ENCODE measurements around the gene GRIPAP1.
A peak's percentile ranks its signal among the peaks of the same experiment; 100 is the strongest.

GRIPAP1 gene

GRCh38 chrX:48978226-48978625, 23.8 kb downstream of the GRIPAP1 start:
- H3K36me3 ChIP-seq (ENCODE audit: insufficient read depth, low read length) = peaks cover 3% of the 10 kb centered on the region
- H3K9me3 ChIP-seq (ENCODE audit: control insufficient read depth, insufficient read depth, low read length) = no peaks in the 10 kb centered on the region
- no peaks in the 10 kb centered on the region for H3K4me1 ChIP-seq (ENCODE audit: insufficient read depth, low read length)
- no peak overlapping the region for H3K9ac ChIP-seq (ENCODE audit: low read depth, low read length)

- no peak overlapping the region for H3K9ac ChIP-seq (ENCODE audit: low read depth, low read length)
- H3K4me1 ChIP-seq (ENCODE audit: insufficient read depth, low read length) = no peaks in the 10 kb centered on the region
- H3K9me3 ChIP-seq (ENCODE audit: control insufficient read depth, insufficient read depth, low read length) = no peaks in the 10 kb centered on the region
- peaks cover 3% of the 10 kb centered on the region; the same call in 1 of the 2 replicates for H3K36me3 ChIP-seq (ENCODE audit: insufficient read depth, low read length)
These were observed 26.0 kb downstream of the GRIPAP1 start for GRCh38 chrX:48976086-48976485.

- Histone ChIP-seq H3K4me1 (ENCODE audit: insufficient read depth, low read length) (no peaks in the 10 kb centered on the region), H3K9me3 (ENCODE audit: control insufficient read depth, insufficient read depth, low read length) (no peaks in the 10 kb centered on the region), H3K36me3 (ENCODE audit: insufficient read depth, low read length) (peaks cover 3% of the 10 kb centered on the region; the same call in 1 of the 2 replicates), H3K9ac (ENCODE audit: low read depth, low read length) (no peak overlapping the region)
These were observed 26.5 kb downstream of the GRIPAP1 start for GRCh38 chrX:48975541-48975940.

- H3K36me3 ChIP-seq (ENCODE audit: insufficient read depth, low read length) = peaks cover 3% of the 10 kb centered on the region; the same call in 1 of the 2 replicates
- H3K4me1 ChIP-seq (ENCODE audit: insufficient read depth, low read length) = no peaks in the 10 kb centered on the region
- H3K9me3 ChIP-seq (ENCODE audit: control insufficient read depth, insufficient read depth, low read length) = no peaks in the 10 kb centered on the region
- H3K9ac ChIP-seq (ENCODE audit: low read depth, low read length) = no peak overlapping the region
These were observed 27.0 kb downstream of the GRIPAP1 start for GRCh38 chrX:48975041-48975440.

GRCh38 chrX:48974574-48974973, 27.5 kb downstream of the GRIPAP1 start:
- H3K36me3 ChIP-seq (ENCODE audit: insufficient read depth, low read length) = peaks cover 3% of the 10 kb centered on the region; the same call in 1 of the 2 replicates
- no peak overlapping the region for H3K9ac ChIP-seq (ENCODE audit: low read depth, low read length)
- no peaks in the 10 kb centered on the region for H3K9me3 ChIP-seq (ENCODE audit: control insufficient read depth, insufficient read depth, low read length)
- H3K4me1 ChIP-seq (ENCODE audit: insufficient read depth, low read length) = no peaks in the 10 kb centered on the region

- Histone ChIP-seq H3K9ac (ENCODE audit: low read depth, low read length) (no peak overlapping the region), H3K4me1 (ENCODE audit: insufficient read depth, low read length) (no peaks in the 10 kb centered on the region), H3K9me3 (ENCODE audit: control insufficient read depth, insufficient read depth, low read length) (no peaks in the 10 kb centered on the region), H3K36me3 (ENCODE audit: insufficient read depth, low read length) (peaks cover 3% of the 10 kb centered on the region; the same call in 1 of the 2 replicates)
These were observed 28.0 kb downstream of the GRIPAP1 start for GRCh38 chrX:48974033-48974432.

- peak overlapping the region; percentile 69 for H3K9ac ChIP-seq (ENCODE audit: low read depth, low read length)
- H3K36me3 ChIP-seq (ENCODE audit: insufficient read depth, low read length) = peaks cover 3% of the 10 kb centered on the region; the same call in 1 of the 2 replicates
- peaks cover 2% of the 10 kb centered on the region; the same call in 1 of the 2 replicates for H3K4me1 ChIP-seq (ENCODE audit: insufficient read depth, low read length)
- H3K9me3 ChIP-seq (ENCODE audit: control insufficient read depth, insufficient read depth, low read length) = no peaks in the 10 kb centered on the region
These were observed 29.6 kb downstream of the GRIPAP1 start for GRCh38 chrX:48972220-48973164.

GRCh38 chrX:48971249-48972219, 30.5 kb downstream of the GRIPAP1 start, which contains the start of gene KCND1:
TSS of gene KCND1 (minus strand) at chrX:48971844. CDS start at chrX:48970271, 1,573 bp downstream.
- H3K4me1 ChIP-seq (ENCODE audit: insufficient read depth, low read length) = peaks cover 7% of the 10 kb centered on the region; the same call in 1 of the 2 replicates
- no peaks in the 10 kb centered on the region for H3K9me3 ChIP-seq (ENCODE audit: control insufficient read depth, insufficient read depth, low read length)
- H3K36me3 ChIP-seq (ENCODE audit: insufficient read depth, low read length) = peaks cover 2% of the 10 kb centered on the region; the same call in 1 of the 2 replicates
- H3K9ac ChIP-seq (ENCODE audit: low read depth, low read length) = peak within 1 kb of the TSS; percentile 69

GRCh38 chrX:48969471-48969870, 32.6 kb downstream of the GRIPAP1 start:
- Histone ChIP-seq H3K9me3 (ENCODE audit: control insufficient read depth, insufficient read depth, low read length) (no peaks in the 10 kb centered on the region), H3K9ac (ENCODE audit: low read depth, low read length) (no peak overlapping the region), H3K4me1 (ENCODE audit: insufficient read depth, low read length) (peaks cover 7% of the 10 kb centered on the region; the same call in 1 of the 2 replicates), H3K36me3 (ENCODE audit: insufficient read depth, low read length) (no peaks in the 10 kb centered on the region; the same call in 1 of the 2 replicates)

- H3K36me3 ChIP-seq (ENCODE audit: insufficient read depth, low read length) = no peaks in the 10 kb centered on the region; the same call in 1 of the 2 replicates
- no peak overlapping the region for H3K9ac ChIP-seq (ENCODE audit: low read depth, low read length)
- no peaks in the 10 kb centered on the region for H3K9me3 ChIP-seq (ENCODE audit: control insufficient read depth, insufficient read depth, low read length)
- peaks cover 7% of the 10 kb centered on the region; the same call in 1 of the 2 replicates for H3K4me1 ChIP-seq (ENCODE audit: insufficient read depth, low read length)
These were observed 33.7 kb downstream of the GRIPAP1 start for GRCh38 chrX:48968377-48968776.

- peaks cover 7% of the 10 kb centered on the region; the same call in 1 of the 2 replicates for H3K4me1 ChIP-seq (ENCODE audit: insufficient read depth, low read length)
- H3K9ac ChIP-seq (ENCODE audit: low read depth, low read length) = no peak overlapping the region
- no peaks in the 10 kb centered on the region for H3K9me3 ChIP-seq (ENCODE audit: control insufficient read depth, insufficient read depth, low read length)
- H3K36me3 ChIP-seq (ENCODE audit: insufficient read depth, low read length) = no peaks in the 10 kb centered on the region; the same call in 1 of the 2 replicates
These were observed 35.1 kb downstream of the GRIPAP1 start for GRCh38 chrX:48966796-48967579.

- no peaks in the 10 kb centered on the region for H3K9me3 ChIP-seq (ENCODE audit: control insufficient read depth, insufficient read depth, low read length)
- H3K9ac ChIP-seq (ENCODE audit: low read depth, low read length) = no peak overlapping the region
- no peaks in the 10 kb centered on the region; the same call in 1 of the 2 replicates for H3K36me3 ChIP-seq (ENCODE audit: insufficient read depth, low read length)
- H3K4me1 ChIP-seq (ENCODE audit: insufficient read depth, low read length) = peaks cover 7% of the 10 kb centered on the region; the same call in 1 of the 2 replicates
These were observed 36.1 kb downstream of the GRIPAP1 start for GRCh38 chrX:48965959-48966358.

GRCh38 chrX:48961585-48962091, 40.4 kb downstream of the GRIPAP1 start:
- Histone ChIP-seq H3K36me3 (ENCODE audit: insufficient read depth, low read length) (no peaks in the 10 kb centered on the region), H3K9ac (ENCODE audit: low read depth, low read length) (no peak overlapping the region), H3K9me3 (ENCODE audit: control insufficient read depth, insufficient read depth, low read length) (no peaks in the 10 kb centered on the region), H3K4me1 (ENCODE audit: insufficient read depth, low read length) (no peaks in the 10 kb centered on the region; the same call in none of the 2 replicates)
